Activated B cell treated with CpG ODN at 0.5 μM for 24 hours (primary cell): ENCODE data around the gene RPS6KA2. TPM values are rescaled to one million over a fixed set of nuclear protein-coding genes. Genes with fewer than 3 reads are reported as not detected.

Source experiments
- ATAC-seq: fragments of 200-7000 bp; cut with Tn5 transposase; one replicate; pipeline ENCODE4 v1.10.0; 2021; ENCODE audit warnings: low read depth, mild to moderate bottlenecking, moderate library complexity
- CTCF ChIA-PET: fragments of 350-600 bp; sonication (Branson Sonifier 250); formaldehyde crosslinking; loops from one replicate; lab custom pipeline; 2021; ENCODE audit warnings: antibody characterized with exemption; lab: Charles Lee
- POLR2A ChIA-PET: fragments of 350-600 bp; sonication (Branson Sonifier 250); formaldehyde crosslinking; loops from one replicate; lab custom pipeline; 2021; ENCODE audit warnings: antibody characterized with exemption; lab: Charles Lee
- DNase-seq: peaks from one replicate; pipeline ENCODE4 v3.0.0; 2022
- H3K27ac Mint-ChIP-seq: one replicate; pipeline ENCODE4 v1.8.0; 2020; ENCODE audit warnings: mixed read lengths
- H3K27me3 Mint-ChIP-seq: one replicate; pipeline ENCODE4 v1.8.0; 2021; ENCODE audit warnings: mixed read lengths
- H3K36me3 Mint-ChIP-seq: one replicate; pipeline ENCODE4 v1.8.0; 2021; ENCODE audit warnings: low read depth, mixed read lengths
- H3K4me1 Mint-ChIP-seq: one replicate; pipeline ENCODE4 v1.8.0; 2021; ENCODE audit warnings: mixed read lengths
- H3K4me3 Mint-ChIP-seq: one replicate; pipeline ENCODE4 v1.8.0; 2020; ENCODE audit warnings: mild to moderate bottlenecking, mixed read lengths
- H3K9me3 Mint-ChIP-seq: one replicate; pipeline ENCODE4 v1.8.0; 2020; ENCODE audit warnings: mixed read lengths
- intact Hi-C: fragments of 100-400 bp; cut with micrococcal nuclease; formaldehyde crosslinking; loops from one replicate; pipeline ENCODE4 v1.15.1; 2024
- total RNA-seq: library from RNA; stranded (reverse); gene quantifications from 2 replicates; pipeline ENCODE4 v1.2.3, GENCODE V29; 2022
- TF ChIP-seq, protein P1 (sequence below): fragments of 200-600 bp; IDR thresholded peaks from one replicate; pipeline ENCODE4 v1.8.0; 2022; ENCODE audit warnings: antibody characterized with exemption, mild to moderate bottlenecking

The RPS6KA2 gene
- total RNA-seq, 1 donor from 2014 or later, result 14.4 TPM

DNA sequence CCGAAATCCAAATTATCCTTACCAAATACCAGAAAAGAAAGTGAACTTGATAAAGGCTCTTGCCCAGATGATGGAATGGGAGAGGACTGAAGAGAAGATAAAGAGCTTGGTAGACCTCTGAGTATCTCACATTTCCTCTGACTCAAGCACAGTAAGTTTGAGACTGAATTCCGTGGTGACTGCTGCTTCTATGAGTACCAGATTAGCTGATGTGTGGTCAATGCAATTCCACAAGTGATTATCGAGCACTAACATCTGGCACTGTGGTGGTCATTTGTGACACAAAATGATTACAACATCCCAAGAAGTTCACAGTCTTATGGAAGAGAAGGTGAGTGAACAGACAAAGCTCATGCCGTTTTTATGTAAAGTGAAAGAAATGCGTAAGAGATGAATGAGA is 2.6 kb upstream of the RPS6KA2 start:
- Mint-ChIP-seq H3K9me3 (no peaks in the 10 kb centered on the region), H3K27ac (no peak overlapping the region), H3K36me3 (no peaks in the 10 kb centered on the region), H3K4me3 (no peak overlapping the region), H3K27me3 (peaks cover 40% of the 10 kb centered on the region), H3K4me1 (peaks cover 19% of the 10 kb centered on the region)
- no peak for ATAC-seq
- ChIA-PET CTCF (no interaction called here), POLR2A (interaction anchor here (1.0 kb wide), 1 partner anchor 41 kb away, joined by 3 read pairs; no protein-coding TSS in a partner anchor)
- TF ChIP-seq, protein P1, sequence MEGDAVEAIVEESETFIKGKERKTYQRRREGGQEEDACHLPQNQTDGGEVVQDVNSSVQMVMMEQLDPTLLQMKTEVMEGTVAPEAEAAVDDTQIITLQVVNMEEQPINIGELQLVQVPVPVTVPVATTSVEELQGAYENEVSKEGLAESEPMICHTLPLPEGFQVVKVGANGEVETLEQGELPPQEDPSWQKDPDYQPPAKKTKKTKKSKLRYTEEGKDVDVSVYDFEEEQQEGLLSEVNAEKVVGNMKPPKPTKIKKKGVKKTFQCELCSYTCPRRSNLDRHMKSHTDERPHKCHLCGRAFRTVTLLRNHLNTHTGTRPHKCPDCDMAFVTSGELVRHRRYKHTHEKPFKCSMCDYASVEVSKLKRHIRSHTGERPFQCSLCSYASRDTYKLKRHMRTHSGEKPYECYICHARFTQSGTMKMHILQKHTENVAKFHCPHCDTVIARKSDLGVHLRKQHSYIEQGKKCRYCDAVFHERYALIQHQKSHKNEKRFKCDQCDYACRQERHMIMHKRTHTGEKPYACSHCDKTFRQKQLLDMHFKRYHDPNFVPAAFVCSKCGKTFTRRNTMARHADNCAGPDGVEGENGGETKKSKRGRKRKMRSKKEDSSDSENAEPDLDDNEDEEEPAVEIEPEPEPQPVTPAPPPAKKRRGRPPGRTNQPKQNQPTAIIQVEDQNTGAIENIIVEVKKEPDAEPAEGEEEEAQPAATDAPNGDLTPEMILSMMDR, result no peak
- intact Hi-C loops, result loop anchor here (5.0 to 10.0 kb wide), 4 partner anchors 115 to 418 kb away; partner anchors contain the start of gene SFT2D1
- DNase-seq, result no peak

DNA sequence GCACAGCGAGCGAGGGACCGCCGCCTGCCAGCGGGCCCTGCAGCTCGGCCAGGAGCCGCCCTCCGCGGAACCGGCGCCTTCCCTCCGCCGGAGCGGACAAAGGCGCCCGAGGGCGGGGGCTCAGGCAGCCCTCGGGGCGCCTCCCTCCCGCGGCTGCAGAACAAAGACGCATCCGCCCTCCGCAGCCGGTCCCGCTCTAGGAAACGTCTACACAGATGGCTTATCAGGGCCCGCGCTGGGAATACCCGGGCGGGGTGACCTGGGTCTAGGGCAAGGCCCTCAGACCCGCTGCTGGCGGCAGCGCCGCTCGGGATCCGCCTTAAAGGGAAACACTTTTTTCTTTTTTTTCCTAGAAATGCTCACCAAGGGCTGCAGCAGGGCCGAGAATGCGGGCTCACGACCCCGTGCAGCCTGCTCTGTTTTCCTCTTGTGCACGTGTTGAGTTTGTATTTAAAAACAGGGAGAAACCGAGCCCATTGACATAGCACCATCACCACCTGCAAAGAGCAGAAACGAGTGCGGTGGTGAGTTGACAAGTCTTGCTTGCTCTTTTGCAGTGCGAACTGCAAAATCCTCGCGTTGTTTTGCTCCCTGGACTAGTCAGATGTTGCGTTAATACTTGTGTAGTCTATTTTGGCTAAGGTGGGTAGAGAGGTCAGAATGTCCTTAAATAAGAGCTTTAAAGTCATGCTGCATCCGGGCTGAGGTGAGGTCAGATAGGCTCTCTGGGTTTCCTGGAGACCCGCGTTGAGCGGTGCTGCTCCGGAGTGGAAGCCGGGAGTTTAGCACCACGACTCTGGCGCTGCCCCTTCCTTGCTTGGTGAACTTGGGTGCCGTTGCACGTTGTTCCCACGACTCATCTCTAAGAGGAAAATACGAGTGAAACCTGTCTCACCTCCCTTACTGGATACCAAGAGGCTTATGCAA is 1.1 kb upstream of the RPS6KA2 start:
- Mint-ChIP-seq H3K27me3 (peaks cover 35% of the 10 kb centered on the region), H3K4me3 (peak overlapping the region; percentile 91), H3K4me1 (peaks cover 22% of the 10 kb centered on the region), H3K9me3 (no peaks in the 10 kb centered on the region), H3K27ac (peak overlapping the region; percentile 91), H3K36me3 (no peaks in the 10 kb centered on the region)
- intact Hi-C loops, result loop anchor here (1.0 to 10.0 kb wide), 13 partner anchors 10 to 419 kb away; partner anchors contain the start of genes CEP43 and SFT2D1
- ATAC-seq (peak; percentile 11), DNase-seq (peak; percentile 56)
- TF ChIP-seq, protein P1, result no peak
- ChIA-PET POLR2A (interaction anchor here (0.6 to 2.5 kb wide), 15 partner anchors 15 to 1325 kb away, joined by 3 to 67 read pairs (median 4); partner anchors contain the start of gene RAMACL), CTCF (interaction anchor here (0.8 to 1.2 kb wide), 3 partner anchors 227 to 493 kb away, joined by 3 to 4 read pairs (median 3); no protein-coding TSS in a partner anchor)

DNA sequence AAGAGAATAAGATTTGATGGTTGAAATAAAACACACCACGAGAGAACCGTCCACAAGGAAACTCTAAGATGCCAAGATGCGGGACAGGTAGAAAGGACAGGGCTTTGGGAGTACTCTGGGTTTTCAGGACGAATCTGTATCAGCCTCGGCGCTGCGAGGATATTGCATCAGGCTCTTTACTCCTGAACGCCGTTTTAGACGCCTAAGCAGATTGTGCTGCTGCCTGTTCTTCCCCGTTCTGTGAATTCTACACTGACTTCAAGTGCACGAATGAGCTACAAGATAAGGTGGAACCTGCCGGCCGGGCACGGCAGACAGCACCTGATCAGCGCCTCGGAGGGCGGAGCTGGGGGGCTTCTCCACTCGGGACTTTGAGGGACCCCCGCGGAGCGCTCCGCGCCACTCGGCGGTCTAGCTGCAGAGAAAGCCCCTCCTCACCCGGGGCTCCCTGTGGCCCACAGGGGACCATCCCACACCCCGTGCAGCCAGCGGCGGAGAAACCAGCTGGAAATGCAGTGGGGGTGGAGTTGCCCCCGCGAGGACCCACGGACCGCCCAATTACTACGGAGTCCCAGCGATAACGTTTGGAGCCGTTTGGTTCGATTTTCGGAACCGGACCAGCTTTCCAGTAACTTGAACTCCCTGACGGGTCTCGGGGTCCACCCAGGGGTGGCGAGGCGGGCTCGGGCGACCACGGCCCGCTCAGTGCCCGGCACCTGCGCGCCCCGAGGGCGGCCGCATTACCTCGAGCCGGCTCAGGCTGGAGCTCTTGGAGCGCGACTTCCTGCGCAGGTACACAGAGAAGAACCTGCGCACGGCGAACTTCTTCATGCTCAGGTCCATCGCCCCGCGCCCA is 646 bp downstream of the RPS6KA2 start:
- intact Hi-C loops, result loop anchor here (1.0 to 10.0 kb wide), 13 partner anchors 12 to 421 kb away; partner anchors contain the start of genes CEP43 and SFT2D1
- DNase-seq (peak; percentile 38), ATAC-seq (no peak)
- H3K4me1 Mint-ChIP-seq, result peaks cover 22% of the 10 kb centered on the region
- H3K27me3 Mint-ChIP-seq, result peaks cover 28% of the 10 kb centered on the region
- POLR2A ChIA-PET, result interaction anchor here (0.7 to 2.5 kb wide), 6 partner anchors 13 to 468 kb away, joined by 3 to 67 read pairs (median 6); partner anchors contain the start of gene RAMACL
- peak overlapping the region; percentile 83 for H3K4me3 Mint-ChIP-seq
- H3K27ac Mint-ChIP-seq, result peak overlapping the region; percentile 41
- H3K36me3 Mint-ChIP-seq, result no peaks in the 10 kb centered on the region
- CTCF ChIA-PET, result interaction anchor here (0.7 to 1.2 kb wide), 3 partner anchors 138 to 495 kb away, joined by 3 to 4 read pairs (median 4); no protein-coding TSS in a partner anchor
- H3K9me3 Mint-ChIP-seq, result no peaks in the 10 kb centered on the region
- TF ChIP-seq, protein P1, result no peak

DNA sequence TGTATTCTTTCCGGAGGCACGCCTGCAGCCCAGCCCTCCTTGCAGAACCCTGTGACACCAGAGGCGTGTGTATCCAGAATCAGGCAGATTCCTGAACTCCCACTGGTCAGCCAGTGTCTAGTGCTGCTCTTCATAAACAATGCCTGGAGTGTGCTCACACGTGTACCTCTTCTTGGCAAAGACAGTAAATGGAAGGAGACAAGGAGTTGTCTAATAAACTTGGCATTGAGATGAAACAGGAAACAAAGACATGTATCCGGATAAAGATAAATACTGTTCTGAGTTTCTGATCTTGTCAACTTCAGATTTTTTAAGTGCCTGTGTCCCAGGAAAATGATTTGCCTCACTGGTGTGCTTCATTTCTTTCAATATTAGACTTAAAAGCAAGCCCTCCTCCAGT is 1.7 kb downstream of the RPS6KA2 start:
- ChIA-PET POLR2A (no interaction called here), CTCF (no interaction called here)
- peak overlapping the region; percentile 83 for H3K4me3 Mint-ChIP-seq
- H3K27ac Mint-ChIP-seq, result no peak overlapping the region
- H3K36me3 Mint-ChIP-seq, result no peaks in the 10 kb centered on the region
- TF ChIP-seq, protein P1, result no peak
- H3K4me1 Mint-ChIP-seq, result peaks cover 17% of the 10 kb centered on the region
- H3K9me3 Mint-ChIP-seq, result no peaks in the 10 kb centered on the region
- no peak for DNase-seq
- peaks cover 22% of the 10 kb centered on the region for H3K27me3 Mint-ChIP-seq
- no peak for ATAC-seq
- intact Hi-C loops, result loop anchor here (5.0 to 10.0 kb wide), 4 partner anchors 111 to 422 kb away; partner anchors contain the start of gene SFT2D1
